Measurements from ENCODE around the gene PLEKHG1. TPM values are rescaled to one million over a fixed set of nuclear protein-coding genes. Genes with fewer than 3 reads are reported as not detected.

PLEKHG1 gene
- total RNA-seq, 1 experiment from 2014 or later = 2.7 TPM

DNA sequence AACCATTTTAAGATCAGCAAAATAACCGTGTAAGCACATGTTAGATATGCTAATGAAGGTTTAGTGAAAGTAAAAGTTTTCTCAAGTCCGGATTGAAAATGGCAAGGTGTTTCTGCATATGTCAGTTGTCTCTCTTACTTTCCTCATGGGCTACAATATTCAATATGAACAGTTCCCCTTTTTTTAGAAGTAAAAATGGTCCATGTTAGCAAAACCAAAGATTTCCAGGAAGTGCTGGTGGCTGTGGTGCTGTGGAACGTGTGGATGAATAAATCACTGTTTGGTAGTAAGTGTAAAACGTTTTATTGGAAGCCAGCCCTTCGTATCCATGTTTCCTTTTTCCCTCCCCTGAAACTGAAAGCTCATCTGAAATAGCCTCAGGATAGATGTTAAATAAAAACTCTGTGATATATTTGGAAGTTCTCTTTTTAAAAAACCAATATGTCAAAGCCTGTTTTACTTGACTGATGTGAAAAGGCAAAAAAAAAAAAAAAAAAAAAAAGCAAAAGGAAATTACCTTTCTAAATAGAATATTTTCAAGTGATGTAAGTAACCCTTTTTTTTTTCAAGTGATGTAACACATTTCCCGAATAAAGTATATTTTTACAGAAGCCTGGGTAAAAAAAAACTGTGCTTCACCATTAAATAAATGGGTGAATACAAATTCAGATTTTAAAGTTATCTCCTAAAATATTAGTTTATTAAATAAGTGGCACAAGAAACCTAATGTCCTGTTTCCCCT is 41.9 kb downstream of the PLEKHG1 start:
- no peak overlapping the region for H3K4me3 Mint-ChIP-seq
- POLR2A ChIA-PET = no interaction called here
- no peak for ATAC-seq
- 0 out of 2 replicates have a peak, but pooled peaks cover 7% of the 10 kb centered on the region for H3K9me3 Mint-ChIP-seq
- CTCF ChIA-PET = no interaction called here
- TF ChIP-seq ARID4B (CRISPR knock-in tag; IDR thresholded peaks at IDR 0.05; ENCODE audit: borderline replicate concordance) (no peak), GTF2I (CRISPR knock-in tag; conservative IDR thresholded peaks at IDR 0.05) (no peak), NR2C2 (CRISPR knock-in tag; IDR thresholded peaks at IDR 0.05) (no peak), IRF2 (CRISPR knock-in tag; IDR thresholded peaks at IDR 0.05; ENCODE audit: borderline replicate concordance, low read depth) (no peak), SMAD4 (CRISPR knock-in tag; IDR thresholded peaks at IDR 0.05) (no peak)
- TF ChIP-seq, protein P1, sequence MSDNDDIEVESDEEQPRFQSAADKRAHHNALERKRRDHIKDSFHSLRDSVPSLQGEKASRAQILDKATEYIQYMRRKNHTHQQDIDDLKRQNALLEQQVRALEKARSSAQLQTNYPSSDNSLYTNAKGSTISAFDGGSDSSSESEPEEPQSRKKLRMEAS (CRISPR knock-in tag; IDR thresholded peaks at IDR 0.05) = no peak
- peaks cover 4% of the 10 kb centered on the region for H3K4me1 Mint-ChIP-seq
- no peaks in the 10 kb centered on the region for H3K27me3 Mint-ChIP-seq (ENCODE audit: low read depth)
- H3K36me3 Mint-ChIP-seq = no peaks in the 10 kb centered on the region
- no peak overlapping the region for H3K27ac Mint-ChIP-seq
- DNase-seq (ENCODE audit: low spot score) = no peak

DNA sequence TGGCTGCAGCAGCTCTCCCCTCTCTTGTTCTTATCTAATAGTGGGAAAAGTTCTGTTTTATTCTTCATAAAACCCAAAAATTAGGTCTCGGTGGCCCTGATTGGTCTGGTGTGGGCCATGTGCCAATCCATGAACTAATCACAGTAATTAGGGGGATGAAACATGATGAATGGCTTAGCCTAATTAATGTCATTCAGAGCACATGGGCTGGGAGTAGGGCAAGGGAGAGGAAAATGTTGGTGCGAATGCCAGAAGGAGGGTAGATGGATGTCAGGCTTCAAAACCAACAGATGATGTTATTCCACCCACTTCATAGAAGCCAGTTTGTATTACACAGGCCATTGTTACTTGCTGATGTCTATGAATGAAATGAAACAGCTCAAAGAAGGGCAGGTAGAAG is 46.5 kb downstream of the PLEKHG1 start:
- peaks cover 7% of the 10 kb centered on the region; the same call in 1 of the 2 replicates for H3K4me1 Mint-ChIP-seq
- TF ChIP-seq GTF2I (CRISPR knock-in tag; conservative IDR thresholded peaks at IDR 0.05) (no peak), ATF1 (CRISPR knock-in tag; IDR thresholded peaks at IDR 0.05) (no peak), ZNF121 (CRISPR knock-in tag; IDR thresholded peaks at IDR 0.05) (no peak), E2F4 (CRISPR knock-in tag; IDR thresholded peaks at IDR 0.05; ENCODE audit: borderline replicate concordance, low read depth) (no peak), HMGXB4 (CRISPR knock-in tag; IDR thresholded peaks at IDR 0.05) (no peak), ZNF671 (CRISPR knock-in tag; IDR thresholded peaks at IDR 0.05) (no peak), ZNF138 (CRISPR knock-in tag; conservative IDR thresholded peaks at IDR 0.05) (no peak), FOXK1 (CRISPR knock-in tag; IDR thresholded peaks at IDR 0.05) (no peak)
- TF ChIP-seq, protein P2, sequence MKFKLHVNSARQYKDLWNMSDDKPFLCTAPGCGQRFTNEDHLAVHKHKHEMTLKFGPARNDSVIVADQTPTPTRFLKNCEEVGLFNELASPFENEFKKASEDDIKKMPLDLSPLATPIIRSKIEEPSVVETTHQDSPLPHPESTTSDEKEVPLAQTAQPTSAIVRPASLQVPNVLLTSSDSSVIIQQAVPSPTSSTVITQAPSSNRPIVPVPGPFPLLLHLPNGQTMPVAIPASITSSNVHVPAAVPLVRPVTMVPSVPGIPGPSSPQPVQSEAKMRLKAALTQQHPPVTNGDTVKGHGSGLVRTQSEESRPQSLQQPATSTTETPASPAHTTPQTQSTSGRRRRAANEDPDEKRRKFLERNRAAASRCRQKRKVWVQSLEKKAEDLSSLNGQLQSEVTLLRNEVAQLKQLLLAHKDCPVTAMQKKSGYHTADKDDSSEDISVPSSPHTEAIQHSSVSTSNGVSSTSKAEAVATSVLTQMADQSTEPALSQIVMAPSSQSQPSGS (CRISPR knock-in tag; IDR thresholded peaks at IDR 0.05; ENCODE audit: borderline replicate concordance, low read depth) = no peak
- no peaks in the 10 kb centered on the region for H3K36me3 Mint-ChIP-seq
- no peak for DNase-seq (ENCODE audit: low spot score)
- H3K27me3 Mint-ChIP-seq (ENCODE audit: low read depth) = no peaks in the 10 kb centered on the region
- no peak overlapping the region for H3K27ac Mint-ChIP-seq
- ChIA-PET POLR2A (no interaction called here), CTCF (no interaction called here)
- ATAC-seq = no peak
- no peak overlapping the region for H3K4me3 Mint-ChIP-seq
- H3K9me3 Mint-ChIP-seq = 0 out of 2 replicates have a peak, but pooled peaks cover 7% of the 10 kb centered on the region

Data from WTC11 (cell line).